IMR-90 (cell line): ENCODE data around the gene RNF215. TPM values are rescaled to one million over a fixed set of nuclear protein-coding genes. Genes with fewer than 3 reads are reported as not detected.

Source experiments
- ATAC-seq: fragments of 200-7000 bp; cut with Tn5 transposase; 2 replicates; pipeline ENCODE4 v1.9.1; 2020; ENCODE audit warnings: low read depth, mild to moderate bottlenecking, moderate library complexity
- BruUV-seq: library from RNA; stranded (reverse); fragments of 400-500 nt; replicated peaks from 2 replicates; lab custom pipeline; 2021; lab: Mats Ljungman, UMichigan
- CTCF ChIA-PET: fragments of 300-600 bp; formaldehyde crosslinking; extraction: SDS; loops from one replicate; lab custom pipeline; 2021; ENCODE audit warnings: antibody characterized with exemption; lab: Yijun Ruan, JAX
- POLR2A ChIA-PET: fragments of 300-600 bp; sonication (Branson Sonifier 250); formaldehyde crosslinking; loops from one replicate; lab custom pipeline; 2022; ENCODE audit warnings: antibody characterized with exemption; ENCODE audit not compliant: unreplicated experiment; lab: Charles Lee
- DNase-seq: peaks from one replicate; pipeline ENCODE4 v3.0.0; 2013
- H2AFZ ChIP-seq: replicated peaks from 2 replicates; pipeline ENCODE3; 2013; ENCODE audit warnings: low read length, mild to moderate bottlenecking; ENCODE audit not compliant: poor library complexity
- H2AK5ac ChIP-seq: 2 replicates; pipeline ENCODE4 v1.6.1; 2013; ENCODE audit warnings: low read depth, low read length, inconsistent platforms
- H2AK9ac ChIP-seq: replicated peaks from 2 replicates; pipeline ENCODE3; 2013; ENCODE audit warnings: mild to moderate bottlenecking, low read depth, low read length, moderate library complexity; ENCODE audit not compliant: poor library complexity
- H2BK120ac ChIP-seq: 2 replicates; pipeline ENCODE4 v1.6.1; 2013; ENCODE audit warnings: low read depth, low read length, inconsistent platforms
- H2BK15ac ChIP-seq: 3 replicates; pipeline ENCODE4 v1.6.1; 2013; ENCODE audit warnings: low read depth, low read length, inconsistent platforms
- H2BK20ac ChIP-seq: 2 replicates; pipeline ENCODE4 v1.6.1; 2013; ENCODE audit warnings: low read depth, mild to moderate bottlenecking, inconsistent platforms, low read length, moderate library complexity
- H2BK5ac ChIP-seq: 2 replicates; pipeline ENCODE4 v1.6.1; 2013; ENCODE audit warnings: mild to moderate bottlenecking, low read depth, low read length, inconsistent platforms; ENCODE audit not compliant: poor library complexity, severe bottlenecking
- H3K14ac ChIP-seq: replicated peaks from 2 replicates; pipeline ENCODE4 v1.6.1; 2013; ENCODE audit warnings: low read depth, low read length, inconsistent platforms
- H3K18ac ChIP-seq: 2 replicates; pipeline ENCODE4 v1.6.1; 2013; ENCODE audit warnings: low read depth, low read length, control low read depth
- H3K23ac ChIP-seq: 2 replicates; pipeline ENCODE4 v1.6.1; 2013; ENCODE audit warnings: low read depth, low read length, inconsistent platforms
- H3K27ac ChIP-seq: 2 replicates; pipeline ENCODE4 v1.5.1; 2013; ENCODE audit warnings: mild to moderate bottlenecking, control low read depth, low read length; ENCODE audit not compliant: insufficient read depth
- H3K27me3 ChIP-seq: 2 replicates; pipeline ENCODE4 v1.6.1; 2013; ENCODE audit warnings: low read length; ENCODE audit not compliant: control insufficient read depth, insufficient read depth
- H3K36me3 ChIP-seq: 2 replicates; pipeline ENCODE4 v1.6.1; 2013; ENCODE audit warnings: low read length, mixed read lengths; ENCODE audit not compliant: control insufficient read depth, insufficient read depth
- H3K4ac ChIP-seq: 2 replicates; pipeline ENCODE4 v1.6.1; 2013; ENCODE audit warnings: low read depth, low read length, inconsistent platforms
- H3K4me1 ChIP-seq: 2 replicates; pipeline ENCODE4 v1.6.1; 2013; ENCODE audit warnings: low read length, mixed read lengths; ENCODE audit not compliant: control insufficient read depth, insufficient read depth
- H3K4me2 ChIP-seq: 2 replicates; pipeline ENCODE4 v1.6.1; 2013; ENCODE audit warnings: low read depth, mild to moderate bottlenecking, control low read depth, low read length, moderate library complexity
- H3K4me3 ChIP-seq: 2 replicates; pipeline ENCODE4 v1.5.1; 2013; ENCODE audit warnings: low read depth, mild to moderate bottlenecking, control low read depth, low read length, moderate library complexity; ENCODE audit not compliant: insufficient read depth
- H3K56ac ChIP-seq: 2 replicates; pipeline ENCODE4 v1.6.1; 2013; ENCODE audit warnings: low read length, inconsistent platforms; ENCODE audit not compliant: insufficient read depth; ENCODE audit errors: extremely low read depth
- H3K79me1 ChIP-seq, 2 experiments: 2 replicates each; pipeline ENCODE4 v1.6.1; 2013; ENCODE audit warnings: low read length in 2 of 2, inconsistent platforms in 1 of 2, low read depth in 1 of 2
- H3K9ac ChIP-seq: 2 replicates; pipeline ENCODE4 v1.6.1; 2013; ENCODE audit warnings: low read depth, low read length, control low read depth
- H3K9me1 ChIP-seq: 2 replicates; pipeline ENCODE4 v1.6.1; 2013; ENCODE audit warnings: low read length, inconsistent platforms; ENCODE audit not compliant: insufficient read depth
- H3K9me3 ChIP-seq: 2 replicates; pipeline ENCODE4 v1.6.1; 2013; ENCODE audit warnings: low read length; ENCODE audit not compliant: control insufficient read depth, insufficient read depth
- H4K20me1 ChIP-seq: 2 replicates; pipeline ENCODE4 v1.6.1; 2013; ENCODE audit warnings: low read length, inconsistent platforms; ENCODE audit not compliant: insufficient read depth
- H4K5ac ChIP-seq: 2 replicates; pipeline ENCODE4 v1.6.1; 2013; ENCODE audit warnings: mild to moderate bottlenecking, low read depth, low read length, control low read depth
- H4K8ac ChIP-seq, 2 experiments: 2 replicates each; pipeline ENCODE4 v1.6.1; 2013; ENCODE audit warnings: low read depth in 2 of 2, low read length in 2 of 2, control low read depth in 1 of 2, inconsistent platforms in 1 of 2
- H4K91ac ChIP-seq: 2 replicates; pipeline ENCODE4 v1.6.1; 2013; ENCODE audit warnings: low read depth, low read length, inconsistent platforms; ENCODE audit not compliant: insufficient read depth
- BHLHE40 ChIP-seq: fragments of 150-350 bp; IDR thresholded peaks from 2 replicates; pipeline ENCODE4 v1.6.1; 2016; ENCODE audit warnings: mild to moderate bottlenecking, low read depth, low read length
- CEBPB ChIP-seq: IDR thresholded peaks from 2 replicates; pipeline ENCODE4 v1.6.1; 2012; ENCODE audit warnings: low read depth, low read length, improper control_type of control experiment
- CHD1 ChIP-seq: IDR thresholded peaks from 2 replicates; pipeline ENCODE4 v1.6.1; 2012; ENCODE audit warnings: low read depth, low read length, improper control_type of control experiment
- FOS ChIP-seq: fragments of 150-350 bp; IDR thresholded peaks from 2 replicates; pipeline ENCODE4 v1.6.1; 2016; ENCODE audit warnings: low read depth, low read length
- MAZ ChIP-seq: IDR thresholded peaks from 2 replicates; pipeline ENCODE4 v1.6.1; 2012; ENCODE audit warnings: low read depth, mild to moderate bottlenecking, low read length, improper control_type of control experiment, moderate library complexity, borderline replicate concordance
- MXI1 ChIP-seq: IDR thresholded peaks from 2 replicates; pipeline ENCODE4 v1.6.1; 2012; ENCODE audit warnings: low read depth, mild to moderate bottlenecking, low read length, moderate library complexity, borderline replicate concordance
- NFE2L2 ChIP-seq: fragments of 150-350 bp; IDR thresholded peaks from 2 replicates; pipeline ENCODE4 v1.6.1; 2016; ENCODE audit warnings: low read depth, mild to moderate bottlenecking, low read length
- POLR2A ChIP-seq: IDR thresholded peaks from 2 replicates; pipeline ENCODE4 v1.6.1; 2012; ENCODE audit warnings: mild to moderate bottlenecking, low read depth, low read length
- RAD21 ChIP-seq: IDR thresholded peaks from 2 replicates; pipeline ENCODE4 v1.6.1; 2012; ENCODE audit warnings: low read length, improper control_type of control experiment
- RCOR1 ChIP-seq: IDR thresholded peaks from 2 replicates; pipeline ENCODE4 v1.6.1; 2012; ENCODE audit warnings: mild to moderate bottlenecking, low read length, improper control_type of control experiment; ENCODE audit not compliant: insufficient replicate concordance
- SMC3 ChIP-seq: fragments of 150-350 bp; IDR thresholded peaks from 2 replicates; pipeline ENCODE4 v1.6.1; 2016; ENCODE audit warnings: low read depth, mild to moderate bottlenecking, antibody characterized with exemption, low read length, moderate library complexity
- WGBS, 2 experiments: methylation state at CpG; one replicate each; pipeline versions ENCODE4 v1.1.5 to v1.1.7; 2013; ENCODE audit warnings: missing lambda C conversion rate in 2 of 2; ENCODE audit not compliant: insufficient read length in 1 of 2; ENCODE audit errors: extremely low coverage in 2 of 2; 5-methylcytosine and 5-hydroxymethylcytosine counted together
- dilution Hi-C: fragments of 300-500 bp; cut with HindIII; formaldehyde crosslinking; loops from one replicate; pipeline ENCODE4 v1.14.3; 2018; ENCODE audit warnings: low sequenced_read_pairs; ENCODE audit not compliant: unreplicated experiment
- in situ Hi-C: fragments of 300-500 bp; cut with MboI; formaldehyde crosslinking; loops from 3 replicates; pipeline ENCODE4 v1.14.3; 2019; ENCODE audit warnings: low sequenced_read_pairs, inconsistent platforms, mixed read lengths
- intact Hi-C: fragments of 100-400 bp; cut with micrococcal nuclease; formaldehyde crosslinking; loops from 2 replicates; pipeline ENCODE4 v1.10.0; 2022
- polyA plus RNA-seq, 3 experiments: library from polyadenylated mRNA; depleted of rRNA; stranded (reverse); fragments of >200 nt; gene quantifications; 2 replicates each; pipeline ENCODE4 v1.2.3, GENCODE V29; 2012; ENCODE audit warnings: low replicate concordance in 1 of 3
- total RNA-seq: library from RNA; depleted of rRNA; stranded (reverse); fragments of >200 nt; gene quantifications from 2 replicates; pipeline ENCODE4 v1.2.3, GENCODE V29; 2012
- TF ChIP-seq, protein P1 (sequence below): fragments of 150-350 bp; IDR thresholded peaks from 2 replicates; pipeline ENCODE4 v1.6.1; 2017; ENCODE audit warnings: mild to moderate bottlenecking, antibody characterized with exemption, low read length, low read depth
- TF ChIP-seq, protein P2 (sequence below): conservative IDR thresholded peaks from 2 replicates; pipeline ENCODE4 v1.5.1; 2012; ENCODE audit warnings: mild to moderate bottlenecking, low read depth, low read length, improper control_type of control experiment
- TF ChIP-seq, protein P3 (sequence below): fragments of 150-350 bp; IDR thresholded peaks from 2 replicates; pipeline ENCODE4 v1.6.1; 2016; ENCODE audit warnings: low read depth, mild to moderate bottlenecking, low read length, moderate library complexity, borderline replicate concordance

Gene RNF215
- total and polyA plus RNA-seq, 2 of the 4 experiments (the other 2 are of a cell fraction) = 15.8 to 21.9 TPM

DNA sequence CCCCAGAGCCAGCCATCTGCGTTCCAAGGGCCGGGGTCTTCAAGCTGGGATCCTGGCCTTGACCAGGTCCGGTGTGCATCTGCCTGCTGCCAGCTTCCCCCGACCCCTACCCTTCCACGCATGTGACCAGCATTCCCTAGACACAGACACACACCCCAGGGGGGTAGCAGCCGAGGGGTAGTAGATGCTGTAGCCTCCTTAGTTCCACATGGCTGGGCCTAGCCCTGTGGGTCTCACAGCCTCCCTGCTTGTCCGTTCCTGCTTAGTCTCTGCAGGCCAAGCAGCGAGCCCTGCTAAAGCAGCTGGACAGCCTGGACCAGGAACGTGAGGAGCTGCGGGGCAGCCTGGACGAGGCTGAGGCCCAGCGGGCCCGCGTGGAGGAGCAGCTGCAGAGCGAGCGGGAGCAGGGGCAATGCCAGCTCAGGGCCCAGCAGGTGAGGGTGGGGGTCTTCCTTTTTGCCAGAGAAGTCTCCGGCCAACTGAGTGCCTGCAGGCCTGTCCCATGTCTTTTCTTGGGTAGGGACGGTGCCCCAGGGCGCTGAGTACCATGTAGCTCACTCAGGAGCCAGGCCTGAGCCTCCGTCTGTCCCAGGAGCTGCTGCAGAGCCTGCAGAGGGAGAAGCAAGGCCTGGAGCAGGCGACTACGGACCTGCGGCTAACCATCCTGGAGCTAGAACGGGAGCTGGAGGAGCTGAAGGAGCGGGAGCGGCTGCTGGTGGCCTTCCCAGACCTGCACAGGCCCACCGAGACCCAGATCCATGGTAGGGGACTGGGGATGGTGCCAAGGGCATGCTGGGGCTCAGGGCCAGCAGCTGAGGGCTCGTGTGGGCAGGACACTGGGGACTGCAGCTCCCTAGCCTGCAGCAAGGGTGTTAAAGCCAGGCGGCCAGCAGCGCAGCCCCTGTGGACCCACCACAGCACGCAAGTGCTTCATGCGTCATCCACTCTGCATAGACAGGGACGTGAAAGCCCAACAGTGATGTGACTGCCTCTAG lies 13.6 kb downstream of the RNF215 start:
- H4K91ac ChIP-seq = no peak overlapping the region
- H3K4me1 ChIP-seq = peaks cover 2% of the 10 kb centered on the region; the same call in 1 of the 2 replicates
- H4K20me1 ChIP-seq = peaks cover 4% of the 10 kb centered on the region
- no peak overlapping the region for H4K5ac ChIP-seq
- no peak overlapping the region for H3K56ac ChIP-seq
- in situ Hi-C loops (no loop called here), intact Hi-C loops (no loop called here), dilution Hi-C loops (no loop called here)
- CTCF ChIA-PET = no interaction called here
- ATAC-seq = no peak
- H2AFZ ChIP-seq = no peak overlapping the region
- DNase-seq = no peak
- no peak overlapping the region for H2BK20ac ChIP-seq
- peaks cover 17% of the 10 kb centered on the region for H3K36me3 ChIP-seq
- no peak overlapping the region for H2BK120ac ChIP-seq
- H3K27ac ChIP-seq = no peak overlapping the region
- no peaks in the 10 kb centered on the region for H3K27me3 ChIP-seq
- no peaks in the 10 kb centered on the region for H3K79me1 ChIP-seq
- WGBS, 2 experiments = 86% methylated on average over 18 of the region's 33 CpGs; no CpG with 5 or more reads in 1 of the 2 experiments
- H2BK15ac ChIP-seq = no peak overlapping the region
- no peak overlapping the region for H2AK5ac ChIP-seq
- no peak overlapping the region for H2AK9ac ChIP-seq
- H4K8ac ChIP-seq = no peak overlapping the region
- BruUV-seq = no TSS peak
- H3K18ac ChIP-seq = no peak overlapping the region
- H3K9ac ChIP-seq = no peak overlapping the region
- H3K4me2 ChIP-seq = no peak overlapping the region
- POLR2A ChIA-PET = no interaction called here
- no peak overlapping the region for H3K14ac ChIP-seq
- no peak overlapping the region for H3K4me3 ChIP-seq
- no peaks in the 10 kb centered on the region for H3K9me1 ChIP-seq
- no peak overlapping the region for H2BK5ac ChIP-seq
- H3K4ac ChIP-seq = no peak overlapping the region
- no peak overlapping the region for H3K23ac ChIP-seq
- H3K9me3 ChIP-seq = no peaks in the 10 kb centered on the region
- no peak for TF ChIP-seq NFE2L2
- TF ChIP-seq, protein P1, sequence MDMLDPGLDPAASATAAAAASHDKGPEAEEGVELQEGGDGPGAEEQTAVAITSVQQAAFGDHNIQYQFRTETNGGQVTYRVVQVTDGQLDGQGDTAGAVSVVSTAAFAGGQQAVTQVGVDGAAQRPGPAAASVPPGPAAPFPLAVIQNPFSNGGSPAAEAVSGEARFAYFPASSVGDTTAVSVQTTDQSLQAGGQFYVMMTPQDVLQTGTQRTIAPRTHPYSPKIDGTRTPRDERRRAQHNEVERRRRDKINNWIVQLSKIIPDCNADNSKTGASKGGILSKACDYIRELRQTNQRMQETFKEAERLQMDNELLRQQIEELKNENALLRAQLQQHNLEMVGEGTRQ = no peak
- TF ChIP-seq SMC3 = no peak
- no peak for TF ChIP-seq CHD1
- TF ChIP-seq RCOR1 = no peak
- no peak for TF ChIP-seq MAZ
- TF ChIP-seq, protein P2, sequence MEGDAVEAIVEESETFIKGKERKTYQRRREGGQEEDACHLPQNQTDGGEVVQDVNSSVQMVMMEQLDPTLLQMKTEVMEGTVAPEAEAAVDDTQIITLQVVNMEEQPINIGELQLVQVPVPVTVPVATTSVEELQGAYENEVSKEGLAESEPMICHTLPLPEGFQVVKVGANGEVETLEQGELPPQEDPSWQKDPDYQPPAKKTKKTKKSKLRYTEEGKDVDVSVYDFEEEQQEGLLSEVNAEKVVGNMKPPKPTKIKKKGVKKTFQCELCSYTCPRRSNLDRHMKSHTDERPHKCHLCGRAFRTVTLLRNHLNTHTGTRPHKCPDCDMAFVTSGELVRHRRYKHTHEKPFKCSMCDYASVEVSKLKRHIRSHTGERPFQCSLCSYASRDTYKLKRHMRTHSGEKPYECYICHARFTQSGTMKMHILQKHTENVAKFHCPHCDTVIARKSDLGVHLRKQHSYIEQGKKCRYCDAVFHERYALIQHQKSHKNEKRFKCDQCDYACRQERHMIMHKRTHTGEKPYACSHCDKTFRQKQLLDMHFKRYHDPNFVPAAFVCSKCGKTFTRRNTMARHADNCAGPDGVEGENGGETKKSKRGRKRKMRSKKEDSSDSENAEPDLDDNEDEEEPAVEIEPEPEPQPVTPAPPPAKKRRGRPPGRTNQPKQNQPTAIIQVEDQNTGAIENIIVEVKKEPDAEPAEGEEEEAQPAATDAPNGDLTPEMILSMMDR = no peak
- TF ChIP-seq BHLHE40 = no peak
- no peak for TF ChIP-seq CEBPB
- TF ChIP-seq MXI1 = no peak
- TF ChIP-seq POLR2A = no peak
- TF ChIP-seq, protein P3, sequence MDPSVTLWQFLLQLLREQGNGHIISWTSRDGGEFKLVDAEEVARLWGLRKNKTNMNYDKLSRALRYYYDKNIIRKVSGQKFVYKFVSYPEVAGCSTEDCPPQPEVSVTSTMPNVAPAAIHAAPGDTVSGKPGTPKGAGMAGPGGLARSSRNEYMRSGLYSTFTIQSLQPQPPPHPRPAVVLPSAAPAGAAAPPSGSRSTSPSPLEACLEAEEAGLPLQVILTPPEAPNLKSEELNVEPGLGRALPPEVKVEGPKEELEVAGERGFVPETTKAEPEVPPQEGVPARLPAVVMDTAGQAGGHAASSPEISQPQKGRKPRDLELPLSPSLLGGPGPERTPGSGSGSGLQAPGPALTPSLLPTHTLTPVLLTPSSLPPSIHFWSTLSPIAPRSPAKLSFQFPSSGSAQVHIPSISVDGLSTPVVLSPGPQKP = no peak
- TF ChIP-seq RAD21 = no peak
- no peak for TF ChIP-seq FOS
